Stimulated activated CD4-positive, alpha-beta T cell treated with anti-CD3 and anti-CD28 coated beads, Interleukin-2, amount 100 ng/mL, for 48 hours (primary cell): ENCODE data around the gene UGT1A3.

Experiments
- DNase-seq, 2 donors: peaks; one replicate each; pipeline ENCODE4 v3.0.0-alpha.2; 2020

UGT1A3 gene

GRCh38 chr2:233799087-233799665, 70.3 kb downstream of the UGT1A3 start:
- no peak for DNase-seq

- DNase-seq = no peak
Measured at GRCh38 chr2:233799716-233800115, 70.9 kb downstream of the UGT1A3 start.

GRCh38 chr2:233800208-233800607, 71.4 kb downstream of the UGT1A3 start:
- DNase-seq = no peak

GRCh38 chr2:233801357-233802131, 72.7 kb downstream of the UGT1A3 start:
- DNase-seq = no peak

GRCh38 chr2:233802132-233802815, 73.4 kb downstream of the UGT1A3 start:
- DNase-seq = no peak

- no peak for DNase-seq
Measured at GRCh38 chr2:233803292-233803911, 74.6 kb downstream of the UGT1A3 start.

- DNase-seq = no peak
Measured at GRCh38 chr2:233803994-233804393, 75.2 kb downstream of the UGT1A3 start.

GRCh38 chr2:233807215-233807865, 78.5 kb downstream of the UGT1A3 start:
- no peak for DNase-seq

GRCh38 chr2:233807966-233808935, 79.4 kb downstream of the UGT1A3 start:
- no peak for DNase-seq

GRCh38 chr2:233810385-233810784, 81.5 kb downstream of the UGT1A3 start:
- no peak for DNase-seq

GRCh38 chr2:233811087-233811486, 82.2 kb downstream of the UGT1A3 start:
- DNase-seq = no peak

GRCh38 chr2:233811732-233812131, 82.9 kb downstream of the UGT1A3 start:
- no peak for DNase-seq

- no peak for DNase-seq
Measured at GRCh38 chr2:233813236-233814055, 84.6 kb downstream of the UGT1A3 start.

GRCh38 chr2:233814056-233814835, 85.4 kb downstream of the UGT1A3 start:
- no peak for DNase-seq

GRCh38 chr2:233815861-233816260, 87.0 kb downstream of the UGT1A3 start:
- no peak for DNase-seq

- DNase-seq = no peak
Measured at GRCh38 chr2:233816334-233816733, 87.5 kb downstream of the UGT1A3 start.

GRCh38 chr2:233816771-233817170, 87.9 kb downstream of the UGT1A3 start:
- no peak for DNase-seq

GRCh38 chr2:233817361-233817911, 88.6 kb downstream of the UGT1A3 start:
- no peak for DNase-seq

- no peak for DNase-seq
Measured at GRCh38 chr2:233817995-233818638, 89.3 kb downstream of the UGT1A3 start.
